GM19397 (cell line): ENCODE results near the gene PPIB.

Experiments used
- ATAC-seq: cut with Tn5 transposase; IDR thresholded peaks from one replicate; pipeline ENCODE4 v1.9.1; 2021; ENCODE audit warnings: mild to moderate bottlenecking, moderate library complexity; ENCODE audit not compliant: unreplicated experiment

The PPIB gene

GRCh38 chr15:64158363-64159134 is 4.3 kb downstream of the PPIB start:
- no peak for ATAC-seq

GRCh38 chr15:64157599-64158125 is 5.2 kb downstream of the PPIB start:
- ATAC-seq = no peak

- ATAC-seq = no peak
Measured at GRCh38 chr15:64156652-64157331, 6.0 kb downstream of the PPIB start.

- no peak for ATAC-seq
Measured at GRCh38 chr15:64155802-64156651, 6.8 kb downstream of the PPIB start.

GRCh38 chr15:64153480-64154367 is 9.1 kb downstream of the PPIB start:
- ATAC-seq = peak; percentile 62

- ATAC-seq = peak; percentile 3
Measured at GRCh38 chr15:64152507-64153387, 10.1 kb downstream of the PPIB start.

- no peak for ATAC-seq
Measured at GRCh38 chr15:64151727-64152506, 10.9 kb downstream of the PPIB start, which contains the start of gene SNX22. TSS of gene SNX22 (plus strand) at chr15:64151731. CDS start at chr15:64151776, 45 bp downstream.

- ATAC-seq = no peak
Measured at GRCh38 chr15:64149893-64150578, 12.8 kb downstream of the PPIB start.

GRCh38 chr15:64149424-64149823 is 13.4 kb downstream of the PPIB start:
- ATAC-seq = no peak

GRCh38 chr15:64148581-64148980 is 14.2 kb downstream of the PPIB start:
- no peak for ATAC-seq

- ATAC-seq = no peak
Measured at GRCh38 chr15:64148168-64148567, 14.7 kb downstream of the PPIB start.

GRCh38 chr15:64146885-64147681 is 15.7 kb downstream of the PPIB start:
- no peak for ATAC-seq

GRCh38 chr15:64146520-64146884 is 16.3 kb downstream of the PPIB start:
- ATAC-seq = no peak

GRCh38 chr15:64146041-64146440 is 16.8 kb downstream of the PPIB start:
- ATAC-seq = no peak

GRCh38 chr15:64144565-64145281 is 18.1 kb downstream of the PPIB start:
- peak; percentile 65 for ATAC-seq

- ATAC-seq = peak; percentile 24
Measured at GRCh38 chr15:64144192-64144564, 18.6 kb downstream of the PPIB start.
